ENCODE measurements around the gene NRROS.
A peak's percentile ranks its signal among the peaks of the same experiment; 100 is the strongest.
"Not testable (repeated sequence)": the region's sequence is repeated elsewhere in the genome, so short reads cannot be mapped to it uniquely, and the experiment has no call there.

NRROS gene

GRCh38 chr3:196609805-196610515, 29.5 kb upstream of the NRROS start:
- DNase-seq: no peak

GRCh38 chr3:196611761-196612483, 27.6 kb upstream of the NRROS start:
- no peak overlapping the region for H2AK5ac ChIP-seq (ENCODE audit: low read length)
- WGBS (ENCODE audit: extremely low coverage, insufficient coverage, low lambda C conversion rate): no CpG with 5 or more reads among the region's 10 CpGs
- H3K79me2 ChIP-seq (ENCODE audit: control insufficient read depth, insufficient read depth, low read length): no peaks in the 10 kb centered on the region
- H3K23ac ChIP-seq (ENCODE audit: low read length): no peak overlapping the region
- no peak overlapping the region for H4K8ac ChIP-seq (ENCODE audit: low read depth, low read length)
- peak overlapping the region; percentile 60 for H4K5ac ChIP-seq (ENCODE audit: low read length)
- H3K27ac ChIP-seq (ENCODE audit: low read depth, low read length): no peak overlapping the region
- H2BK120ac ChIP-seq (ENCODE audit: low read depth, low read length): no peak overlapping the region
- peak overlapping the region; percentile 79 for H2BK15ac ChIP-seq (replicated peaks; ENCODE audit: low read depth)
- H3K27me3 ChIP-seq (ENCODE audit: insufficient read depth, low read length, poor library complexity): no peaks in the 10 kb centered on the region
- no peak overlapping the region for H3K4ac ChIP-seq (ENCODE audit: low read depth, low read length)
- no peak overlapping the region for H3K4me3 ChIP-seq (ENCODE audit: low read length)
- H3K9ac ChIP-seq (ENCODE audit: low read length): no peak overlapping the region
- H3K79me1 ChIP-seq (ENCODE audit: low read length): no peaks in the 10 kb centered on the region
- H3K56ac ChIP-seq (ENCODE audit: low read length): peak overlapping the region; percentile 75
- H3K4me1 ChIP-seq (ENCODE audit: control insufficient read depth, low read depth, low read length): peaks cover 7% of the 10 kb centered on the region
- peak; percentile 73 for DNase-seq
- H3K4me2 ChIP-seq (ENCODE audit: low read length): no peak overlapping the region
- peak overlapping the region; percentile 5 for H3K18ac ChIP-seq (ENCODE audit: low read length)
- no peaks in the 10 kb centered on the region for H3K36me3 ChIP-seq (ENCODE audit: control insufficient read depth, insufficient read depth, low read length)
- peak overlapping the region; percentile 55 for H2BK5ac ChIP-seq (ENCODE audit: low read length)

More at GRCh38 chr3:196609805-196610515, 29.5 kb upstream of the NRROS start:
- H3K4me2 ChIP-seq (ENCODE audit: low read length): no peak overlapping the region
- H3K23ac ChIP-seq (ENCODE audit: low read length): no peak overlapping the region
- H3K18ac ChIP-seq (ENCODE audit: low read length): no peak overlapping the region
- no peaks in the 10 kb centered on the region for H3K27me3 ChIP-seq (ENCODE audit: insufficient read depth, low read length, poor library complexity)
- no peaks in the 10 kb centered on the region for H3K79me1 ChIP-seq (ENCODE audit: low read length)
- no peak overlapping the region for H2BK15ac ChIP-seq (replicated peaks; ENCODE audit: low read depth)
- H2BK5ac ChIP-seq (ENCODE audit: low read length): no peak overlapping the region
- no peak overlapping the region for H3K27ac ChIP-seq (ENCODE audit: low read depth, low read length)
- no peak overlapping the region for H3K4ac ChIP-seq (ENCODE audit: low read depth, low read length)
- no peak overlapping the region for H4K5ac ChIP-seq (ENCODE audit: low read length)
- H4K8ac ChIP-seq (ENCODE audit: low read depth, low read length): no peak overlapping the region
- H2BK120ac ChIP-seq (ENCODE audit: low read depth, low read length): no peak overlapping the region
- WGBS (ENCODE audit: extremely low coverage, insufficient coverage, low lambda C conversion rate): no CpG with 5 or more reads among the region's 6 CpGs
- H3K4me3 ChIP-seq (ENCODE audit: low read length): no peak overlapping the region
- H3K4me1 ChIP-seq (ENCODE audit: control insufficient read depth, low read depth, low read length): peaks cover 7% of the 10 kb centered on the region
- no peak overlapping the region for H3K9ac ChIP-seq (ENCODE audit: low read length)
- H3K79me2 ChIP-seq (ENCODE audit: control insufficient read depth, insufficient read depth, low read length): no peaks in the 10 kb centered on the region
- H2AK5ac ChIP-seq (ENCODE audit: low read length): no peak overlapping the region
- no peak overlapping the region for H3K56ac ChIP-seq (ENCODE audit: low read length)
- no peaks in the 10 kb centered on the region for H3K36me3 ChIP-seq (ENCODE audit: control insufficient read depth, insufficient read depth, low read length)

- not testable (repeated sequence) for H2AK5ac ChIP-seq (ENCODE audit: low read length); H3K9ac ChIP-seq (ENCODE audit: low read length); H4K5ac ChIP-seq (ENCODE audit: low read length); H3K4me2 ChIP-seq (ENCODE audit: low read length); H3K18ac ChIP-seq (ENCODE audit: low read length); H3K27ac ChIP-seq (ENCODE audit: low read depth, low read length); H3K23ac ChIP-seq (ENCODE audit: low read length); H3K4ac ChIP-seq (ENCODE audit: low read depth, low read length); H3K27me3 ChIP-seq (ENCODE audit: insufficient read depth, low read length, poor library complexity); H3K79me1 ChIP-seq (ENCODE audit: low read length); H3K4me3 ChIP-seq (ENCODE audit: low read length); H3K36me3 ChIP-seq (ENCODE audit: control insufficient read depth, insufficient read depth, low read length); H4K8ac ChIP-seq (ENCODE audit: low read depth, low read length); H2BK5ac ChIP-seq (ENCODE audit: low read length); H2BK120ac ChIP-seq (ENCODE audit: low read depth, low read length); H3K56ac ChIP-seq (ENCODE audit: low read length); DNase-seq; H3K79me2 ChIP-seq (ENCODE audit: control insufficient read depth, insufficient read depth, low read length); H2BK15ac ChIP-seq (replicated peaks; ENCODE audit: low read depth); H3K4me1 ChIP-seq (ENCODE audit: control insufficient read depth, low read depth, low read length)
- no CpG with 5 or more reads among the region's 6 CpGs for WGBS (ENCODE audit: extremely low coverage, insufficient coverage, low lambda C conversion rate)
Observed at GRCh38 chr3:196615234-196615633, 24.3 kb upstream of the NRROS start.

- no peak overlapping the region for H3K4me3 ChIP-seq (ENCODE audit: low read length)
- H3K23ac ChIP-seq (ENCODE audit: low read length): no peak overlapping the region
- no peaks in the 10 kb centered on the region for H3K79me1 ChIP-seq (ENCODE audit: low read length)
- H3K4me1 ChIP-seq (ENCODE audit: control insufficient read depth, low read depth, low read length): peaks cover 1% of the 10 kb centered on the region
- no peak overlapping the region for H3K4me2 ChIP-seq (ENCODE audit: low read length)
- no peak overlapping the region for H3K9ac ChIP-seq (ENCODE audit: low read length)
- WGBS (ENCODE audit: extremely low coverage, insufficient coverage, low lambda C conversion rate): no CpG with 5 or more reads among the region's 5 CpGs
- H4K5ac ChIP-seq (ENCODE audit: low read length): no peak overlapping the region
- no peak overlapping the region for H2BK120ac ChIP-seq (ENCODE audit: low read depth, low read length)
- DNase-seq: no peak
- H2AK5ac ChIP-seq (ENCODE audit: low read length): no peak overlapping the region
- no peaks in the 10 kb centered on the region for H3K27me3 ChIP-seq (ENCODE audit: insufficient read depth, low read length, poor library complexity)
- H4K8ac ChIP-seq (ENCODE audit: low read depth, low read length): no peak overlapping the region
- no peak overlapping the region for H3K27ac ChIP-seq (ENCODE audit: low read depth, low read length)
- no peak overlapping the region for H2BK15ac ChIP-seq (replicated peaks; ENCODE audit: low read depth)
- H3K4ac ChIP-seq (ENCODE audit: low read depth, low read length): no peak overlapping the region
- no peak overlapping the region for H3K18ac ChIP-seq (ENCODE audit: low read length)
- no peak overlapping the region for H2BK5ac ChIP-seq (ENCODE audit: low read length)
- no peaks in the 10 kb centered on the region for H3K36me3 ChIP-seq (ENCODE audit: control insufficient read depth, insufficient read depth, low read length)
- H3K79me2 ChIP-seq (ENCODE audit: control insufficient read depth, insufficient read depth, low read length): no peaks in the 10 kb centered on the region
- no peak overlapping the region for H3K56ac ChIP-seq (ENCODE audit: low read length)
Observed at GRCh38 chr3:196617256-196617655, 22.2 kb upstream of the NRROS start.

- H3K36me3 ChIP-seq (ENCODE audit: control insufficient read depth, insufficient read depth, low read length): no peaks in the 10 kb centered on the region
- H3K4ac ChIP-seq (ENCODE audit: low read depth, low read length): no peak overlapping the region
- WGBS (ENCODE audit: extremely low coverage, insufficient coverage, low lambda C conversion rate): no CpG with 5 or more reads among the region's 5 CpGs
- H3K79me1 ChIP-seq (ENCODE audit: low read length): no peaks in the 10 kb centered on the region
- H3K27me3 ChIP-seq (ENCODE audit: insufficient read depth, low read length, poor library complexity): no peaks in the 10 kb centered on the region
- no peak overlapping the region for H3K56ac ChIP-seq (ENCODE audit: low read length)
- no peak overlapping the region for H3K4me2 ChIP-seq (ENCODE audit: low read length)
- no peak overlapping the region for H4K8ac ChIP-seq (ENCODE audit: low read depth, low read length)
- H2BK15ac ChIP-seq (replicated peaks; ENCODE audit: low read depth): no peak overlapping the region
- no peak overlapping the region for H2BK5ac ChIP-seq (ENCODE audit: low read length)
- H4K5ac ChIP-seq (ENCODE audit: low read length): no peak overlapping the region
- no peak overlapping the region for H3K27ac ChIP-seq (ENCODE audit: low read depth, low read length)
- H3K79me2 ChIP-seq (ENCODE audit: control insufficient read depth, insufficient read depth, low read length): no peaks in the 10 kb centered on the region
- no peak overlapping the region for H3K9ac ChIP-seq (ENCODE audit: low read length)
- no peak overlapping the region for H2BK120ac ChIP-seq (ENCODE audit: low read depth, low read length)
- no peak overlapping the region for H3K23ac ChIP-seq (ENCODE audit: low read length)
- no peaks in the 10 kb centered on the region for H3K4me1 ChIP-seq (ENCODE audit: control insufficient read depth, low read depth, low read length)
- no peak overlapping the region for H3K18ac ChIP-seq (ENCODE audit: low read length)
- no peak overlapping the region for H2AK5ac ChIP-seq (ENCODE audit: low read length)
- DNase-seq: no peak
- H3K4me3 ChIP-seq (ENCODE audit: low read length): no peak overlapping the region
Observed at GRCh38 chr3:196619223-196619622, 20.3 kb upstream of the NRROS start.
